Astrocyte (in vitro differentiated cells and primary cell): ENCODE data around the gene SLC66A2. TPM values are rescaled to one million over a fixed set of nuclear protein-coding genes. Genes with fewer than 3 reads are reported as not detected.

Source experiments
- DNase-seq: peaks from one replicate; pipeline ENCODE4 v3.0.0-alpha.2; 2010; ENCODE audit warnings: low read depth
- FAIRE-seq: peaks from 2 replicates; lab custom pipeline; 2011; peaks lifted over from hg19 to GRCh38; lab: Jason Lieb, UNC
- H2AFZ ChIP-seq: 2 replicates; pipeline ENCODE4 v1.6.0; 2012; ENCODE audit warnings: low read depth, low read length, inconsistent platforms
- H3K27ac ChIP-seq: 2 replicates; pipeline ENCODE4 v1.5.1; 2011; ENCODE audit warnings: low read depth, low read length, inconsistent platforms
- H3K27me3 ChIP-seq: 2 replicates; pipeline ENCODE4 v1.6.0; 2011; ENCODE audit warnings: low read length, inconsistent platforms; ENCODE audit not compliant: insufficient read depth
- H3K36me3 ChIP-seq: 2 replicates; pipeline ENCODE4 v1.5.1; 2011; ENCODE audit warnings: low read length, inconsistent platforms; ENCODE audit not compliant: insufficient read depth
- H3K4me1 ChIP-seq: 2 replicates; pipeline ENCODE4 v1.5.1; 2011; ENCODE audit warnings: low read length, inconsistent platforms; ENCODE audit not compliant: insufficient read depth
- H3K4me2 ChIP-seq: 2 replicates; pipeline ENCODE4 v1.6.0; 2012; ENCODE audit warnings: low read length, inconsistent platforms
- H3K4me3 ChIP-seq: 2 replicates; pipeline ENCODE4 v1.5.1; 2011; ENCODE audit warnings: low read depth, mild to moderate bottlenecking, low read length, inconsistent platforms; ENCODE audit not compliant: insufficient read depth
- H3K79me2 ChIP-seq: 2 replicates; pipeline ENCODE4 v1.6.0; 2012; ENCODE audit warnings: mild to moderate bottlenecking, low read length, inconsistent platforms; ENCODE audit not compliant: insufficient read depth
- H3K9ac ChIP-seq: 2 replicates; pipeline ENCODE4 v1.6.0; 2012; ENCODE audit warnings: mild to moderate bottlenecking, low read length, inconsistent platforms
- H3K9me3 ChIP-seq: 2 replicates; pipeline ENCODE4 v1.5.1; 2012; ENCODE audit warnings: low read depth, mild to moderate bottlenecking, low read length, inconsistent platforms; ENCODE audit not compliant: insufficient read depth
- H4K20me1 ChIP-seq: 2 replicates; pipeline ENCODE4 v1.6.0; 2012; ENCODE audit warnings: low read length, inconsistent platforms; ENCODE audit not compliant: insufficient read depth
- H3K27ac Mint-ChIP-seq: one replicate; pipeline ENCODE4 v1.8.0; 2021; ENCODE audit warnings: mild to moderate bottlenecking, mixed read lengths; ENCODE audit not compliant: unreplicated experiment
- H3K27me3 Mint-ChIP-seq: one replicate; pipeline ENCODE4 v1.8.0; 2021; ENCODE audit warnings: low read depth, mixed read lengths; ENCODE audit not compliant: unreplicated experiment
- H3K36me3 Mint-ChIP-seq: one replicate; pipeline ENCODE4 v1.8.0; 2021; ENCODE audit warnings: low read depth, mixed read lengths; ENCODE audit not compliant: unreplicated experiment
- H3K4me1 Mint-ChIP-seq: one replicate; pipeline ENCODE4 v1.8.0; 2021; ENCODE audit warnings: low read depth, mixed read lengths; ENCODE audit not compliant: unreplicated experiment
- H3K4me3 Mint-ChIP-seq: one replicate; pipeline ENCODE4 v1.8.0; 2021; ENCODE audit warnings: mild to moderate bottlenecking, moderate library complexity, mixed read lengths; ENCODE audit not compliant: unreplicated experiment
- H3K9me3 Mint-ChIP-seq: one replicate; pipeline ENCODE4 v1.8.0; 2021; ENCODE audit warnings: mild to moderate bottlenecking, mixed read lengths; ENCODE audit not compliant: unreplicated experiment
- EZH2 ChIP-seq: IDR thresholded peaks from 2 replicates; pipeline ENCODE4 v1.6.1; 2012; ENCODE audit warnings: mild to moderate bottlenecking, low read length, inconsistent platforms; ENCODE audit not compliant: insufficient read depth
- total RNA-seq: library from RNA; stranded (reverse); gene quantifications from 2 replicates; pipeline ENCODE4 v1.2.1, GENCODE V29; 2021
- TF ChIP-seq, protein P1 (sequence below): IDR thresholded peaks from 2 replicates; pipeline ENCODE4 v1.5.1; 2011; ENCODE audit warnings: low read depth, mild to moderate bottlenecking, inconsistent platforms, low read length, moderate library complexity; ENCODE audit not compliant: insufficient read depth

Gene SLC66A2
- total RNA-seq, 1 donor from 2014 or later = 25.3 TPM

DNA sequence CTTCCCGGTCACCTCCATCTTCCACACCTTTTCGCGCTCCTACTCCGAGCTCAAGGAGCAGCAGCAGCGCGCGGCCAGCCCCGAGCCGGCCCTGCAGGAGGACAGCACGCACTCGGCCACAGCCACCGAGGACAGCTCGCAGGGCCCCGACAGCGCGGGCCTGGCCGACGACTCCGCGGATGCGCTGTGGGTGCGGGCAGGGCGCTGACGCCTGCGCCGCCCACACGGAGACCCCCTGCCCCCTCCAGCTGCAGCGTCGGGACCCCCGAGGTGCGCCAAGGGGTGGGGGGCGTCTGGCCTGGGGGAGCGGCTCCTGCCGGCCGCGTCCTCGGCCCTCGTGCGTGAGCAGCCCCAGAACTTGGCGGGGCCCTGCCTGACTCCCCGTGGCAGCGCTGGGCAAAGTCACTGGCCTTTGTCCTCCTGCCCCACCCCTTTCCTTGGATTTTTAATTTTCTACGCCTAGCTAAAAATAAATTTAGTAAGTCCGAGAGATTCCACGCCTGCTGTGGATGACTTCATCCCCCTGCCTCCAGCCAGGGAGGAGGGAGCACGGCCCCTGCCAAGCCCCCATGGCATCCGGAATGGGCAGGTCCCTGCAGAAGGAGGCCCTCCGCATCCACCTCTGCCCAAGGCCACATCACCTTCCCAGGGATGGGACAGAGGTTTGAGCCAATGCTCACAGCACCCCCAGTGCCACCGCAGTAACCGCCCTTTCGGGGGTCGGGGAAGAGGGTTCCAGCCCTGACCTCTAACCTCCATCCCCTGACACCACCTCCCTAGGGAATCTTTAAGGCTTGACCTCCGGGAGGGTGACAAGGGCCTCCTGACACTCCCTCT, 51.6 kb downstream of the SLC66A2 start:
- Histone ChIP-seq H3K4me2 (no peak overlapping the region), H3K79me2 (no peaks in the 10 kb centered on the region), H3K9ac (no peak overlapping the region), H4K20me1 (no peaks in the 10 kb centered on the region), H3K27me3 (no peaks in the 10 kb centered on the region), H3K27ac (no peak overlapping the region), H2AFZ (no peak overlapping the region), H3K9me3 (peaks cover 29% of the 10 kb centered on the region), H3K4me3 (no peak overlapping the region), H3K4me1 (no peaks in the 10 kb centered on the region), H3K36me3 (no peaks in the 10 kb centered on the region)
- H3K27ac Mint-ChIP-seq = no peak overlapping the region
- H3K9me3 Mint-ChIP-seq = peaks cover 38% of the 10 kb centered on the region
- H3K36me3 Mint-ChIP-seq = peaks cover 24% of the 10 kb centered on the region
- H3K4me1 Mint-ChIP-seq = no peaks in the 10 kb centered on the region
- no peak for FAIRE-seq
- DNase-seq = no peak
- no peak overlapping the region for H3K4me3 Mint-ChIP-seq
- no peak for TF ChIP-seq EZH2
- TF ChIP-seq, protein P1, sequence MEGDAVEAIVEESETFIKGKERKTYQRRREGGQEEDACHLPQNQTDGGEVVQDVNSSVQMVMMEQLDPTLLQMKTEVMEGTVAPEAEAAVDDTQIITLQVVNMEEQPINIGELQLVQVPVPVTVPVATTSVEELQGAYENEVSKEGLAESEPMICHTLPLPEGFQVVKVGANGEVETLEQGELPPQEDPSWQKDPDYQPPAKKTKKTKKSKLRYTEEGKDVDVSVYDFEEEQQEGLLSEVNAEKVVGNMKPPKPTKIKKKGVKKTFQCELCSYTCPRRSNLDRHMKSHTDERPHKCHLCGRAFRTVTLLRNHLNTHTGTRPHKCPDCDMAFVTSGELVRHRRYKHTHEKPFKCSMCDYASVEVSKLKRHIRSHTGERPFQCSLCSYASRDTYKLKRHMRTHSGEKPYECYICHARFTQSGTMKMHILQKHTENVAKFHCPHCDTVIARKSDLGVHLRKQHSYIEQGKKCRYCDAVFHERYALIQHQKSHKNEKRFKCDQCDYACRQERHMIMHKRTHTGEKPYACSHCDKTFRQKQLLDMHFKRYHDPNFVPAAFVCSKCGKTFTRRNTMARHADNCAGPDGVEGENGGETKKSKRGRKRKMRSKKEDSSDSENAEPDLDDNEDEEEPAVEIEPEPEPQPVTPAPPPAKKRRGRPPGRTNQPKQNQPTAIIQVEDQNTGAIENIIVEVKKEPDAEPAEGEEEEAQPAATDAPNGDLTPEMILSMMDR = no peak
- no peaks in the 10 kb centered on the region for H3K27me3 Mint-ChIP-seq

DNA sequence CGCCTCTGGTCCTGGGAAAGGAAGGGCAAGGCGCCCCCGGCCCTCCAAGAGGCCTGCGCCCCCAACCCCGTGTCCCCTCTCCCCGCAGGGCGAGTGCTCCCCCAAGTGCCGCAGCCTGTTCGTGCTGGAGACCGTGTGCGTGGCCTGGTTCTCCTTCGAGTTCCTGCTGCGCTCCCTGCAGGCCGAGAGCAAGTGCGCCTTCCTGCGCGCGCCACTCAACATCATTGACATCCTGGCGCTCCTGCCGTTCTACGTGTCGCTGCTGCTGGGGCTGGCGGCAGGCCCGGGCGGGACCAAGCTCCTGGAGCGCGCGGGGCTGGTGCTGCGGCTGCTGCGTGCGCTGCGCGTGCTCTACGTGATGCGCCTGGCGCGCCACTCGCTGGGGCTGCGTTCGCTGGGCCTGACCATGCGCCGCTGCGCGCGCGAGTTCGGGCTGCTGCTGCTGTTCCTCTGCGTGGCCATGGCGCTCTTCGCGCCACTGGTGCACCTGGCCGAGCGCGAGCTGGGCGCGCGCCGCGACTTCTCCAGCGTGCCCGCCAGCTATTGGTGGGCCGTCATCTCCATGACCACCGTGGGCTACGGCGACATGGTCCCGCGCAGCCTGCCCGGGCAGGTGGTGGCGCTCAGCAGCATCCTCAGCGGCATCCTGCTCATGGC, 52.4 kb downstream of the SLC66A2 start:
- Mint-ChIP-seq H3K9me3 (peaks cover 40% of the 10 kb centered on the region), H3K36me3 (peaks cover 24% of the 10 kb centered on the region), H3K4me1 (no peaks in the 10 kb centered on the region), H3K27ac (no peak overlapping the region), H3K4me3 (no peak overlapping the region), H3K27me3 (no peaks in the 10 kb centered on the region)
- no peak for FAIRE-seq
- no peak overlapping the region for H3K4me2 ChIP-seq
- DNase-seq = no peak
- H3K4me3 ChIP-seq = no peak overlapping the region
- H3K9ac ChIP-seq = no peak overlapping the region
- H3K9me3 ChIP-seq = peaks cover 35% of the 10 kb centered on the region
- H2AFZ ChIP-seq = no peak overlapping the region
- no peaks in the 10 kb centered on the region for H3K79me2 ChIP-seq
- no peaks in the 10 kb centered on the region for H4K20me1 ChIP-seq
- H3K27me3 ChIP-seq = no peaks in the 10 kb centered on the region
- no peak overlapping the region for H3K27ac ChIP-seq
- no peaks in the 10 kb centered on the region for H3K4me1 ChIP-seq
- no peaks in the 10 kb centered on the region for H3K36me3 ChIP-seq
- no peak for TF ChIP-seq EZH2
- TF ChIP-seq, protein P1 = no peak
